Peyer's patch (tissue), 4 donors: ENCODE results near the gene METAP1.

Experiments
- POLR2A ChIP-seq, 2 donors: fragments of 450-650 bp; IDR thresholded peaks; one replicate each; pipeline ENCODE4 v1.5.1; 2017; ENCODE audit warnings: antibody characterized with exemption in 2 of 2, mild to moderate bottlenecking in 2 of 2, moderate library complexity in 2 of 2
- TF ChIP-seq, protein P1 (sequence below), 6 experiments: fragments of 450-650 bp in 4 of 6; fragments of 200-600 bp in 2 of 6; sonication (generic) in 1 of 6; IDR thresholded peaks; one replicate each; pipeline ENCODE4 v1.5.1; 2017 to 2019; ENCODE audit warnings: antibody characterized with exemption in 6 of 6, mild to moderate bottlenecking in 3 of 6, moderate library complexity in 1 of 6

DNA sequence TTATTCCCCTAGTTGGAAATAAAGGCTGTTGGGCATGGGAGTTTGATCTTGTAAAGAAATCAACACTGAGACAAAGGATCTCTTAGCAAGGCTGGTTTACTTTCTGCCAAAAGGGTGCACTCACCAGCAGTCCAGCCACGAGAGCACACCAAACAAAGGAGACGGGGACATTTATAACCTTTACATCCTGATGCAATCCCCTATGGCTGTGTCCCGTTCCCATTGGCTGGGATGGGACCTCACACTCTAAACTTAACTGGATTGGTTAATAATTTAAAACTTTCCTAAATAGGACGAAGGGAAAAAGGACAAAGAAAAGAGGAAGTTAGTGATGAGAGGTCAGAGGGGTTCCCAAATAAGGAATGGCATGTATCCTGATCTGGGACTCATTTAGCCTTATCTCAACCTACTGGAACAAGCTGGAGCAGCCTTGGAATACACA is 17.9 kb downstream of the METAP1 start:
- TF ChIP-seq, protein P1, sequence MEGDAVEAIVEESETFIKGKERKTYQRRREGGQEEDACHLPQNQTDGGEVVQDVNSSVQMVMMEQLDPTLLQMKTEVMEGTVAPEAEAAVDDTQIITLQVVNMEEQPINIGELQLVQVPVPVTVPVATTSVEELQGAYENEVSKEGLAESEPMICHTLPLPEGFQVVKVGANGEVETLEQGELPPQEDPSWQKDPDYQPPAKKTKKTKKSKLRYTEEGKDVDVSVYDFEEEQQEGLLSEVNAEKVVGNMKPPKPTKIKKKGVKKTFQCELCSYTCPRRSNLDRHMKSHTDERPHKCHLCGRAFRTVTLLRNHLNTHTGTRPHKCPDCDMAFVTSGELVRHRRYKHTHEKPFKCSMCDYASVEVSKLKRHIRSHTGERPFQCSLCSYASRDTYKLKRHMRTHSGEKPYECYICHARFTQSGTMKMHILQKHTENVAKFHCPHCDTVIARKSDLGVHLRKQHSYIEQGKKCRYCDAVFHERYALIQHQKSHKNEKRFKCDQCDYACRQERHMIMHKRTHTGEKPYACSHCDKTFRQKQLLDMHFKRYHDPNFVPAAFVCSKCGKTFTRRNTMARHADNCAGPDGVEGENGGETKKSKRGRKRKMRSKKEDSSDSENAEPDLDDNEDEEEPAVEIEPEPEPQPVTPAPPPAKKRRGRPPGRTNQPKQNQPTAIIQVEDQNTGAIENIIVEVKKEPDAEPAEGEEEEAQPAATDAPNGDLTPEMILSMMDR (IDR thresholded peaks at IDR 0.05) = no peak
- no peak for TF ChIP-seq POLR2A (IDR thresholded peaks at IDR 0.05)
